GM12872 (cell line): ENCODE measurements around the gene SV2C.

Experiments
- TF ChIP-seq, protein P1 (sequence below): IDR thresholded peaks from 3 replicates; pipeline ENCODE4 v1.5.1; 2011; ENCODE audit warnings: low read depth, mild to moderate bottlenecking, low read length, moderate library complexity; ENCODE audit not compliant: insufficient read depth

SV2C gene

GRCh38 chr5:76312783-76313182, 229.6 kb downstream of the SV2C start:
- TF ChIP-seq, protein P1, sequence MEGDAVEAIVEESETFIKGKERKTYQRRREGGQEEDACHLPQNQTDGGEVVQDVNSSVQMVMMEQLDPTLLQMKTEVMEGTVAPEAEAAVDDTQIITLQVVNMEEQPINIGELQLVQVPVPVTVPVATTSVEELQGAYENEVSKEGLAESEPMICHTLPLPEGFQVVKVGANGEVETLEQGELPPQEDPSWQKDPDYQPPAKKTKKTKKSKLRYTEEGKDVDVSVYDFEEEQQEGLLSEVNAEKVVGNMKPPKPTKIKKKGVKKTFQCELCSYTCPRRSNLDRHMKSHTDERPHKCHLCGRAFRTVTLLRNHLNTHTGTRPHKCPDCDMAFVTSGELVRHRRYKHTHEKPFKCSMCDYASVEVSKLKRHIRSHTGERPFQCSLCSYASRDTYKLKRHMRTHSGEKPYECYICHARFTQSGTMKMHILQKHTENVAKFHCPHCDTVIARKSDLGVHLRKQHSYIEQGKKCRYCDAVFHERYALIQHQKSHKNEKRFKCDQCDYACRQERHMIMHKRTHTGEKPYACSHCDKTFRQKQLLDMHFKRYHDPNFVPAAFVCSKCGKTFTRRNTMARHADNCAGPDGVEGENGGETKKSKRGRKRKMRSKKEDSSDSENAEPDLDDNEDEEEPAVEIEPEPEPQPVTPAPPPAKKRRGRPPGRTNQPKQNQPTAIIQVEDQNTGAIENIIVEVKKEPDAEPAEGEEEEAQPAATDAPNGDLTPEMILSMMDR: no peak

DNA sequence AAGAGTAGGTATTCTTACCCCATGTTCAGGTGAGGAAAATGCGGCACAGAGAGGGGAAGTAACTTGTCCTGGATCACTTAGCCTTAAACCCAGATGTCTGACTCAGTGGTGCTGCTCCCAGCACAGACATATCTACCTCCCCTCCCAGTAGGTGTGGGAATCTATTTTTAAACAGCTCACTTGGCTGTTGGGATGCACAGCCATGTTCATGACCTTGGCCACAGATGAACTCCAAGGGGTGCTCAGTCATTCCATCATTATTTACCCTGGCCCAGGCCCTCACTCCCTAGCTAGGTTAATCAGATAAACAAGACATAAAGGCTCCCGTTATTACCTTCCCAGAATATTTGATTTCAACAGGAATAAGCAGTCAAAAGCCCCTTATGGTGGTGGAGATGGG, 231.5 kb downstream of the SV2C start:
- TF ChIP-seq, protein P1: no peak

GRCh38 chr5:76319673-76320072, 236.5 kb downstream of the SV2C start:
- TF ChIP-seq, protein P1: no peak

DNA sequence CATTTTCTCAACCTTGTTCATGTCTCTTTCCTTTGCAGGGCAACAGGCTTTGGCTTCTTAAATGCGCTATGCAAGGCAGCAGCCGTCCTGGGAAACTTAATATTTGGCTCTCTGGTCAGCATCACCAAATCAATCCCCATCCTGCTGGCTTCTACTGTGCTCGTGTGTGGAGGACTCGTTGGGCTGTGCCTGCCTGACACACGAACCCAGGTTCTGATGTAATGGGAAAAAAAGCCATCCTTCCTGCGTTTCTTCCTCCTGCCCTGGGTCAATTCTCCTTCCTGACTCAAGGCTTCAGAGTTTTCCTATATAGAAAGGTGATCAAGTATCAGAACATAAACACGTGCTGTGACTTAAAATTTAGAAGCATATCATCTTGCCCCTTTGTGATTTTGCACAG, 242.1 kb downstream of the SV2C start:
- TF ChIP-seq, protein P1: no peak

DNA sequence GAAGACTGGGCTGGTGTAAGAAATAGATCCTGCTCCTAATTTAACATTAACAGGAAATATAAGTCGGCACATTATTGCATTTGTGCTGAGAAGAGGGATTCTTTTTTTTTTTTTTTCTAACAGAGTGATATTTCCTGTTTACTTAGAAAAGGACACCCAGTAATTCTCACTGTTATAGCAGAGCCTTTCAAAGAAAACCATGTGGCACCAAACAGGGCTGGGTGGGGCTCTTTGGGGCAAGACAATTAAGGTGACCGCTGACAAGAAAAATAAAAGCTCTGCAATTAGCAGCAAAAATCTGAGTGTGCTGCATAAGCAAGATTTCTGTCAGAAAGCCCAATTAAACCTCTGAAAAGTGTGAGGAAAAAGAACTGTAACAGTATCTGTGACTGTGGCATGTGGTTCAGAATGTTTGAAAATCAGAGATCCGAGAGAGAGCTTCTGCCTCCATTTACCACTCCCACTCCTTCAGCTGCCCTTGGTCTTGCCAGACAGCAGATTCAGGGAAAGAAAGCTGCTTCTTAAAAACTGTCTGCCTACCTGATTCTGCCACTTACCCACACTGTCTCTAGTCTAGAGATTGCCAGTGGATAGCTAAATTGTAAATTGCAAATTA, 242.8 kb downstream of the SV2C start:
- TF ChIP-seq, protein P1: no peak

GRCh38 chr5:76326577-76327302, 243.6 kb downstream of the SV2C start:
- TF ChIP-seq, protein P1: no peak

GRCh38 chr5:76329346-76329745, 246.2 kb downstream of the SV2C start:
- TF ChIP-seq, protein P1: no peak
